Fibroblast of lung (primary cell): ENCODE results near the gene LEUTX.

Source experiments
- CTCF ChIP-seq, 2 donors: IDR thresholded peaks in 1 of 2; conservative IDR thresholded peaks in 1 of 2; 1 replicate in 1 of 2; 2 replicates in 1 of 2; pipeline ENCODE4 v1.5.1; 2011 to 2012; ENCODE audit warnings: low read length in 2 of 2, control low read depth in 1 of 2, inconsistent platforms in 1 of 2, low read depth in 1 of 2, mild to moderate bottlenecking in 1 of 2
- EZH2 ChIP-seq: IDR thresholded peaks from 2 replicates; pipeline ENCODE4 v1.5.1; 2012; ENCODE audit warnings: low read length, control low read depth, mild to moderate bottlenecking; ENCODE audit errors: missing control alignments

- TF ChIP-seq CTCF (conservative IDR thresholded peaks at IDR 0.05 in 1 of 2, IDR thresholded peaks at IDR 0.05 in 1 of 2; ENCODE audit: low read depth in 1 of 2, low read length in 2 of 2) (no peak), EZH2 (no peak)
Measured at GRCh38 chr19:39832341-39833083, 53.9 kb downstream of the LEUTX start.
